Astrocyte (in vitro differentiated cells and primary cell): ENCODE measurements around the gene ZNF768. TPM values are rescaled to one million over a fixed set of nuclear protein-coding genes. Genes with fewer than 3 reads are reported as not detected.

Source experiments
- DNase-seq: peaks from one replicate; pipeline ENCODE4 v3.0.0-alpha.2; 2010; ENCODE audit warnings: low read depth
- FAIRE-seq: peaks from 2 replicates; lab custom pipeline; 2011; peaks lifted over from hg19 to GRCh38; lab: Jason Lieb, UNC
- H2AFZ ChIP-seq: 2 replicates; pipeline ENCODE4 v1.6.0; 2012; ENCODE audit warnings: low read depth, low read length, inconsistent platforms
- H3K27ac ChIP-seq: 2 replicates; pipeline ENCODE4 v1.5.1; 2011; ENCODE audit warnings: low read depth, low read length, inconsistent platforms
- H3K27me3 ChIP-seq: 2 replicates; pipeline ENCODE4 v1.6.0; 2011; ENCODE audit warnings: low read length, inconsistent platforms; ENCODE audit not compliant: insufficient read depth
- H3K36me3 ChIP-seq: 2 replicates; pipeline ENCODE4 v1.5.1; 2011; ENCODE audit warnings: low read length, inconsistent platforms; ENCODE audit not compliant: insufficient read depth
- H3K4me1 ChIP-seq: 2 replicates; pipeline ENCODE4 v1.5.1; 2011; ENCODE audit warnings: low read length, inconsistent platforms; ENCODE audit not compliant: insufficient read depth
- H3K4me2 ChIP-seq: 2 replicates; pipeline ENCODE4 v1.6.0; 2012; ENCODE audit warnings: low read length, inconsistent platforms
- H3K4me3 ChIP-seq: 2 replicates; pipeline ENCODE4 v1.5.1; 2011; ENCODE audit warnings: low read depth, mild to moderate bottlenecking, low read length, inconsistent platforms; ENCODE audit not compliant: insufficient read depth
- H3K79me2 ChIP-seq: 2 replicates; pipeline ENCODE4 v1.6.0; 2012; ENCODE audit warnings: mild to moderate bottlenecking, low read length, inconsistent platforms; ENCODE audit not compliant: insufficient read depth
- H3K9ac ChIP-seq: 2 replicates; pipeline ENCODE4 v1.6.0; 2012; ENCODE audit warnings: mild to moderate bottlenecking, low read length, inconsistent platforms
- H3K9me3 ChIP-seq: 2 replicates; pipeline ENCODE4 v1.5.1; 2012; ENCODE audit warnings: low read depth, mild to moderate bottlenecking, low read length, inconsistent platforms; ENCODE audit not compliant: insufficient read depth
- H4K20me1 ChIP-seq: 2 replicates; pipeline ENCODE4 v1.6.0; 2012; ENCODE audit warnings: low read length, inconsistent platforms; ENCODE audit not compliant: insufficient read depth
- H3K27ac Mint-ChIP-seq: one replicate; pipeline ENCODE4 v1.8.0; 2021; ENCODE audit warnings: mild to moderate bottlenecking, mixed read lengths; ENCODE audit not compliant: unreplicated experiment
- H3K27me3 Mint-ChIP-seq: one replicate; pipeline ENCODE4 v1.8.0; 2021; ENCODE audit warnings: low read depth, mixed read lengths; ENCODE audit not compliant: unreplicated experiment
- H3K36me3 Mint-ChIP-seq: one replicate; pipeline ENCODE4 v1.8.0; 2021; ENCODE audit warnings: low read depth, mixed read lengths; ENCODE audit not compliant: unreplicated experiment
- H3K4me1 Mint-ChIP-seq: one replicate; pipeline ENCODE4 v1.8.0; 2021; ENCODE audit warnings: low read depth, mixed read lengths; ENCODE audit not compliant: unreplicated experiment
- H3K4me3 Mint-ChIP-seq: one replicate; pipeline ENCODE4 v1.8.0; 2021; ENCODE audit warnings: mild to moderate bottlenecking, moderate library complexity, mixed read lengths; ENCODE audit not compliant: unreplicated experiment
- H3K9me3 Mint-ChIP-seq: one replicate; pipeline ENCODE4 v1.8.0; 2021; ENCODE audit warnings: mild to moderate bottlenecking, mixed read lengths; ENCODE audit not compliant: unreplicated experiment
- CTCF ChIP-seq: IDR thresholded peaks from 2 replicates; pipeline ENCODE4 v1.5.1; 2011; ENCODE audit warnings: low read depth, mild to moderate bottlenecking, inconsistent platforms, low read length, moderate library complexity; ENCODE audit not compliant: insufficient read depth
- EZH2 ChIP-seq: IDR thresholded peaks from 2 replicates; pipeline ENCODE4 v1.6.1; 2012; ENCODE audit warnings: mild to moderate bottlenecking, low read length, inconsistent platforms; ENCODE audit not compliant: insufficient read depth
- total RNA-seq: library from RNA; stranded (reverse); gene quantifications from 2 replicates; pipeline ENCODE4 v1.2.1, GENCODE V29; 2021

The ZNF768 gene
- total RNA-seq, 1 donor from 2014 or later = 23.1 TPM

DNA sequence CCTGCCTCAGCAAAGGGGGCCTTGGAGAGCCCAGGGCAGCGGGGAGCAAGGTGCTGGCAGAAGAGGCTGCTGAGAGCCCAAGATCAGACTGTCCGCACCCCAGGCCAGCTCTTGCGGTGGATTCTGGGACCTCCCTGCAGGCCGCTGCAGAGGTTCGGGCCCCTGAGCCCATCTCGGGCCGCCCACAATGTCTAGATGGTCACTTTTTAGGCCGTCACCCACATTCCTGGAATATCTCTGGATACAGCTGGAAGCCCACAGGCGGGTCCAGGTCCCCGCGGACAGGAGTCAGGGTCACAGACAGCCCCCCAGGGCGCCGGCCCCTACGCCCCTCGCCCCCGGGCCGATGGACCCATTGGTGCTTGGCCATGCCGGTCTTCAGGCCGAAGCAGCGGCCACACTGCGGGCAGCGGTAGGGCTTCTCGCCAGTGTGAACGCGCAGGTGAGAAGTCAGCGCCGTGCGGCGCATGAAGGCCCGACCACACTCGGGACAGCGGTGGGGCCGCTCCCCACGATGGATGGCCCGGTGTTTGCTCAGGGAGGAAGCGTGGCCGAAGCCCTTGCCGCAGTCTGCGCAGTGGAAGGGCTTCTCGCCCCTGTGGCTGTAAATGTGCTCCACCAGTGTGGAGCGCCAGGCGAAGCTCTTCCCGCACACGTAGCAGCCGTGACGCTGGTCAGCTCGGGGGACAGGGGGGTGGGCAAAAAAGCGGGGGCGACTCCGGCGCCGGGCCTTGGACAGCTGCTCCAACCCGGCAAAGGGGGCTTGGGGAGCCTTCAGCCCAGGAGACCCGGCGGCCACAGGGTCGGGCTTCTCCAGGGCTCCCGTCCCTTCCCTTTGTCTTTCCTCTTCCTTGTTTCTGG lies 6.1 kb upstream of the ZNF768 start:
- H4K20me1 ChIP-seq = no peaks in the 10 kb centered on the region
- peaks cover 22% of the 10 kb centered on the region for H3K79me2 ChIP-seq
- TF ChIP-seq EZH2 (no peak), CTCF (no peak)
- no peaks in the 10 kb centered on the region for H3K9me3 ChIP-seq
- no peak overlapping the region for H3K27ac ChIP-seq
- Mint-ChIP-seq H3K27ac (no peak overlapping the region), H3K4me3 (no peak overlapping the region), H3K36me3 (peaks cover 6% of the 10 kb centered on the region), H3K4me1 (peaks cover 9% of the 10 kb centered on the region), H3K9me3 (no peaks in the 10 kb centered on the region), H3K27me3 (no peaks in the 10 kb centered on the region)
- H3K4me3 ChIP-seq = no peak overlapping the region
- H3K9ac ChIP-seq = no peak overlapping the region
- no peaks in the 10 kb centered on the region for H3K27me3 ChIP-seq
- H2AFZ ChIP-seq = no peak overlapping the region
- H3K4me2 ChIP-seq = no peak overlapping the region
- H3K36me3 ChIP-seq = no peaks in the 10 kb centered on the region
- peaks cover 25% of the 10 kb centered on the region for H3K4me1 ChIP-seq
- DNase-seq (no peak), FAIRE-seq (no peak)

DNA sequence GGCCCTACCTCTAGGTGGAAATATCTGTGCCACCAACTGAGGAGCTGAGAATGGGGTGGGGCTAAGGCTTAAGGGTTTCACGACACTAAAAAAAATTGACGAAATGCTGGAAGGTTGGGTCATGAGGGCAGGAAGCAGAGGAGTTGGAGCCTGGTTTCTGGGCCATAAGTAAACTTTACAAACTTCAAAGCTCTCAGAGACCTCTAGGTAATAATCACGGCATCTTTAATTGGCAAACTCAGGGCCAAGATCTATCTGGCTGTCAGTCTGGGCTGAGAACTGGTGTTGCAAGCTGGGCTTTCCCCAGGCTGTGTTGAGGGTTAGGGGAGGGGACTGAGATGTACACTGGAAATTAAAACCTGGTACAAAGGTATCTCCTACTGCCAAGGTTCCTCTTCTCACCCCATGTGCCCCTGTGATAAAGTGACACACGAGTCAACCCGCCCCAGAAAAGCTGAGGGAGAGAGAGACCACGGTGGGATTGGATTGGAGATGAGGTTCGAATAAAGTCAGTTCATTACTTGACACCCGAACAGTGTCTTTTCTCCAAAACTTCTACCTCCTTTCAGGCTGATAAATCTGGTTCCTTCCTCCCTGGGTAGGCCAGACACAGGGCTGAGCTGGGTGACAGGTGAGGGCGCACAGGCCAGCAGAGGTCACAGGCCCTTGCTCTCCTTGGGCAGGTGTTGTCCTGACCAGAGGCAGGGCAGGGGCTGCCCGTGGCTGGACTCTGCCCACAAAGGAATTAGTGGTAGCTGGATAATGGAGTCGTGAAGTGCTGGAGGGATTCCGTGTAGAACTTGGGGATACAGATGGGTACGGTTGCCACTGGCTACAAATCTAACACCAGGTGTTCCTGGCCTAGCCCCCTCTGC lies 4.0 kb upstream of the ZNF768 start:
- Mint-ChIP-seq H3K27me3 (no peaks in the 10 kb centered on the region), H3K36me3 (no peaks in the 10 kb centered on the region), H3K27ac (no peak overlapping the region), H3K9me3 (no peaks in the 10 kb centered on the region), H3K4me1 (peaks cover 4% of the 10 kb centered on the region), H3K4me3 (no peak overlapping the region)
- Histone ChIP-seq H3K4me1 (peaks cover 21% of the 10 kb centered on the region), H2AFZ (no peak overlapping the region), H3K4me2 (no peak overlapping the region), H3K79me2 (peaks cover 22% of the 10 kb centered on the region), H3K27ac (no peak overlapping the region), H4K20me1 (no peaks in the 10 kb centered on the region), H3K27me3 (no peaks in the 10 kb centered on the region), H3K9me3 (no peaks in the 10 kb centered on the region), H3K4me3 (no peak overlapping the region), H3K9ac (no peak overlapping the region), H3K36me3 (no peaks in the 10 kb centered on the region)
- TF ChIP-seq CTCF (no peak), EZH2 (no peak)
- DNase-seq = no peak
- FAIRE-seq = no peak
